Right atrium auricular region (tissue), 2 donors: ENCODE measurements around the gene EPO. TPM values are rescaled to one million over a fixed set of nuclear protein-coding genes. Genes with fewer than 3 reads are reported as not detected.

Experiments used
- DNase-seq: peaks from one replicate; pipeline ENCODE4 v3.0.0-alpha.2; 2019; ENCODE audit warnings: low spot score
- H3K27ac ChIP-seq, 2 donors: fragments of 200-600 bp; sonication (generic); 1 replicate in 1 of 2; 2 replicates in 1 of 2; pipeline ENCODE4 v1.5.1; 2016 to 2019
- H3K27me3 ChIP-seq, 2 donors: fragments of 200-600 bp; sonication (generic); one replicate each; pipeline versions ENCODE4 v1.5.1 to v1.6.0; 2017 to 2019
- H3K36me3 ChIP-seq: fragments of 200-600 bp; sonication (generic); one replicate; pipeline ENCODE4 v1.5.1; 2016
- H3K4me1 ChIP-seq, 2 donors: fragments of 200-600 bp; sonication (generic); one replicate each; pipeline versions ENCODE4 v1.5.1 to v1.6.0; 2017 to 2019
- H3K4me3 ChIP-seq, 2 donors: fragments of 200-600 bp; sonication (generic); 1 replicate in 1 of 2; 2 replicates in 1 of 2; pipeline ENCODE4 v1.5.1; 2017 to 2019; ENCODE audit warnings: mild to moderate bottlenecking in 1 of 2, moderate library complexity in 1 of 2
- H3K9me3 ChIP-seq, 2 donors: fragments of 200-600 bp; sonication (generic); one replicate each; pipeline ENCODE4 v1.5.1; 2019
- CTCF ChIP-seq, 2 donors: fragments of 200-600 bp; sonication (generic); IDR thresholded peaks; one replicate each; pipeline ENCODE4 v1.5.1; 2019; ENCODE audit warnings: antibody characterized with exemption in 2 of 2
- total RNA-seq, 2 donors: library from RNA; depleted of rRNA; stranded (reverse); fragments of >200 nt; gene quantifications; one replicate each; pipeline ENCODE4 v1.1.0, GENCODE V29; 2016

EPO gene
- total RNA-seq, 2 donors from 2014 or later = not detected

GRCh38 chr7:100675105-100675451, 45.2 kb upstream of the EPO start:
- Histone ChIP-seq H3K9me3 (no peaks in the 10 kb centered on the region), H3K36me3 (peaks cover 38% of the 10 kb centered on the region), H3K4me3 (peak overlapping the region; percentile 97 to 99), H3K27ac (peak overlapping the region; percentile 99), H3K27me3 (no peaks in the 10 kb centered on the region), H3K4me1 (peaks cover 0 to 42% of the 10 kb centered on the region in 2 donors)
- no peak for DNase-seq
- no peak for TF ChIP-seq CTCF (IDR thresholded peaks at IDR 0.05)

- peak; percentile 85 for DNase-seq
- Histone ChIP-seq H3K9me3 (no peaks in the 10 kb centered on the region), H3K4me1 (peaks cover 0 to 42% of the 10 kb centered on the region in 2 donors), H3K27me3 (no peaks in the 10 kb centered on the region), H3K4me3 (peak overlapping the region; percentile 97 to 99), H3K36me3 (peaks cover 39% of the 10 kb centered on the region), H3K27ac (peak overlapping the region; percentile 99)
- no peak for TF ChIP-seq CTCF (IDR thresholded peaks at IDR 0.05)
Observed at GRCh38 chr7:100675581-100676350, 44.5 kb upstream of the EPO start.

GRCh38 chr7:100676501-100677306, 43.6 kb upstream of the EPO start:
- Histone ChIP-seq H3K36me3 (peaks cover 48% of the 10 kb centered on the region), H3K4me1 (peaks cover 0 to 42% of the 10 kb centered on the region in 2 donors), H3K4me3 (peak overlapping the region; percentile 97 to 99), H3K9me3 (no peaks in the 10 kb centered on the region), H3K27ac (peak overlapping the region; percentile 99), H3K27me3 (no peaks in the 10 kb centered on the region)
- DNase-seq = no peak
- TF ChIP-seq CTCF (IDR thresholded peaks at IDR 0.05) = no peak

- DNase-seq = no peak
Observed at GRCh38 chr7:100677308-100678267, 42.7 kb upstream of the EPO start.

More at GRCh38 chr7:100677308-100678267, 42.7 kb upstream of the EPO start:
- peaks cover 57% of the 10 kb centered on the region for H3K36me3 ChIP-seq
- peak overlapping the region in 1 of 2 donors; percentile 99 for H3K27ac ChIP-seq
- H3K27me3 ChIP-seq = no peaks in the 10 kb centered on the region
- no peaks in the 10 kb centered on the region for H3K9me3 ChIP-seq
- H3K4me3 ChIP-seq = no peak overlapping the region
- peaks cover 0 to 42% of the 10 kb centered on the region in 2 donors for H3K4me1 ChIP-seq
- no peak for TF ChIP-seq CTCF (IDR thresholded peaks at IDR 0.05)
